Endodermal cell (in vitro differentiated cells): ENCODE measurements around the gene VAMP5. TPM values are rescaled to one million over a fixed set of nuclear protein-coding genes. Genes with fewer than 3 reads are reported as not detected.
"Not testable (repeated sequence)": the region's sequence is repeated elsewhere in the genome, so short reads cannot be mapped to it uniquely, and the experiment has no call there.

Source experiments
- DNase-seq: peaks from one replicate; pipeline ENCODE4 v3.0.0-alpha.2; 2017
- H3K27ac ChIP-seq: 2 replicates; pipeline ENCODE4 v1.5.1; 2013; ENCODE audit warnings: mild to moderate bottlenecking, low read depth, low read length, moderate library complexity
- H3K27me3 ChIP-seq: 2 replicates; pipeline ENCODE4 v1.6.1; 2013; ENCODE audit warnings: mild to moderate bottlenecking, low read length, moderate library complexity; ENCODE audit not compliant: insufficient read depth, control insufficient read depth, poor library complexity, severe bottlenecking
- H3K36me3 ChIP-seq: 2 replicates; pipeline ENCODE4 v1.7.0; 2013; ENCODE audit warnings: mild to moderate bottlenecking, low read length, moderate library complexity; ENCODE audit not compliant: control insufficient read depth, insufficient read depth
- H3K4me1 ChIP-seq: one replicate; pipeline ENCODE4 v1.7.0; 2013; ENCODE audit warnings: low read length; ENCODE audit not compliant: control insufficient read depth, insufficient read depth
- H3K4me3 ChIP-seq: 2 replicates; pipeline ENCODE4 v1.5.1; 2013; ENCODE audit warnings: mild to moderate bottlenecking, low read length, moderate library complexity
- H3K9ac ChIP-seq: 2 replicates; pipeline ENCODE4 v1.6.1; 2013; ENCODE audit warnings: mild to moderate bottlenecking, low read length, moderate library complexity; ENCODE audit not compliant: poor library complexity, severe bottlenecking; ENCODE audit errors: extremely low read depth
- H3K9me3 ChIP-seq: 2 replicates; pipeline ENCODE4 v1.6.1; 2013; ENCODE audit warnings: mild to moderate bottlenecking, low read length, moderate library complexity; ENCODE audit not compliant: control insufficient read depth
- H3K27ac Mint-ChIP-seq: 2 replicates; pipeline ENCODE4 v1.8.0; 2020; ENCODE audit warnings: mixed read lengths
- H3K27me3 Mint-ChIP-seq: 2 replicates; pipeline ENCODE4 v1.8.0; 2021; ENCODE audit warnings: mild to moderate bottlenecking, mixed read lengths; ENCODE audit not compliant: insufficient read depth
- H3K36me3 Mint-ChIP-seq: 2 replicates; pipeline ENCODE4 v1.8.0; 2020; ENCODE audit warnings: low read depth, mixed read lengths
- H3K4me1 Mint-ChIP-seq: 2 replicates; pipeline ENCODE4 v1.8.0; 2020; ENCODE audit warnings: mixed read lengths
- H3K4me3 Mint-ChIP-seq: 2 replicates; pipeline ENCODE4 v1.8.0; 2020; ENCODE audit warnings: mild to moderate bottlenecking, moderate library complexity, mixed read lengths
- H3K9me3 Mint-ChIP-seq: 2 replicates; pipeline ENCODE4 v1.8.0; 2020; ENCODE audit warnings: mild to moderate bottlenecking, mixed read lengths
- WGBS, 2 experiments: methylation state at CpG; one replicate each; pipeline versions ENCODE4 v1.1.5 to v1.1.7; 2013; ENCODE audit warnings: missing lambda C conversion rate in 2 of 2, mixed read lengths in 1 of 2; ENCODE audit not compliant: insufficient coverage in 1 of 2, insufficient read length in 1 of 2; 5-methylcytosine and 5-hydroxymethylcytosine counted together
- total RNA-seq, 2 donors: library from RNA; stranded (reverse); fragmentation: NEBNext Ultra II Directional in 1 of 2; extraction: Animal tissue kit (Norgen Biotek cat#: 25700) in 1 of 2; gene quantifications; 2 replicates in 1 of 2; 3 replicates in 1 of 2; pipeline ENCODE4 v1.2.1, GENCODE V29; 2021
- TF ChIP-seq, protein P1 (sequence below): fragments of 200-600 bp; sonication (generic); conservative IDR thresholded peaks from 2 replicates; pipeline ENCODE4 v1.5.0; 2021; ENCODE audit warnings: antibody characterized with exemption, mild to moderate bottlenecking

The VAMP5 gene
- total RNA-seq, 2 donors from 2014 or later, result 6.3 to 13.9 TPM

DNA sequence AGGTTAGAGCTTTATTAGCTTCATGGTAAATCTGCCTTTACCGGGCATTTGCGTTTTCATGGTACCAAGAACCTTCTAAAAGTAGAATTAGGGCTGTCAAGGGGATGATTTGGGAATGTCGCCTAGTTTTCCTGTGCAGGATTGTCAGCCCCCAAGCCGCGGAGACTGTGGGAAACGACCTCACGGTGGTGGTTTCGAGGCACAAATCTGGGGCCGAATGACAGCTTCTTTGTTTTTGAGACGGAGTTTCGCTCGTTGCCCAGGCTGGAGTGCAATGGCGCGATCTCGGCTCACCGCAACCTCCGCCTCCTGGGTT lies 31.1 kb downstream of the VAMP5 start:
- H3K4me1 Mint-ChIP-seq, result peaks cover 4% of the 10 kb centered on the region
- 90 to 95% methylated on average over 16 to 17 of the region's 17 CpGs for whole genome bisulfite sequencing, 2 experiments
- Histone ChIP-seq H3K36me3 (peaks cover 20% of the 10 kb centered on the region), H3K9me3 (no peaks in the 10 kb centered on the region), H3K4me3 (peak overlapping the region; percentile 84), H3K9ac (no peak overlapping the region), H3K27ac (no peak overlapping the region), H3K27me3 (no peaks in the 10 kb centered on the region), H3K4me1 (peaks cover 6% of the 10 kb centered on the region)
- H3K36me3 Mint-ChIP-seq, result peaks cover 18% of the 10 kb centered on the region
- H3K27ac Mint-ChIP-seq, result peak overlapping the region; percentile 96
- H3K9me3 Mint-ChIP-seq, result no peaks in the 10 kb centered on the region
- H3K27me3 Mint-ChIP-seq, result no peaks in the 10 kb centered on the region
- peak overlapping the region; percentile 91 for H3K4me3 Mint-ChIP-seq
- TF ChIP-seq, protein P1, sequence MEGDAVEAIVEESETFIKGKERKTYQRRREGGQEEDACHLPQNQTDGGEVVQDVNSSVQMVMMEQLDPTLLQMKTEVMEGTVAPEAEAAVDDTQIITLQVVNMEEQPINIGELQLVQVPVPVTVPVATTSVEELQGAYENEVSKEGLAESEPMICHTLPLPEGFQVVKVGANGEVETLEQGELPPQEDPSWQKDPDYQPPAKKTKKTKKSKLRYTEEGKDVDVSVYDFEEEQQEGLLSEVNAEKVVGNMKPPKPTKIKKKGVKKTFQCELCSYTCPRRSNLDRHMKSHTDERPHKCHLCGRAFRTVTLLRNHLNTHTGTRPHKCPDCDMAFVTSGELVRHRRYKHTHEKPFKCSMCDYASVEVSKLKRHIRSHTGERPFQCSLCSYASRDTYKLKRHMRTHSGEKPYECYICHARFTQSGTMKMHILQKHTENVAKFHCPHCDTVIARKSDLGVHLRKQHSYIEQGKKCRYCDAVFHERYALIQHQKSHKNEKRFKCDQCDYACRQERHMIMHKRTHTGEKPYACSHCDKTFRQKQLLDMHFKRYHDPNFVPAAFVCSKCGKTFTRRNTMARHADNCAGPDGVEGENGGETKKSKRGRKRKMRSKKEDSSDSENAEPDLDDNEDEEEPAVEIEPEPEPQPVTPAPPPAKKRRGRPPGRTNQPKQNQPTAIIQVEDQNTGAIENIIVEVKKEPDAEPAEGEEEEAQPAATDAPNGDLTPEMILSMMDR, result no peak
- DNase-seq, result no peak

DNA sequence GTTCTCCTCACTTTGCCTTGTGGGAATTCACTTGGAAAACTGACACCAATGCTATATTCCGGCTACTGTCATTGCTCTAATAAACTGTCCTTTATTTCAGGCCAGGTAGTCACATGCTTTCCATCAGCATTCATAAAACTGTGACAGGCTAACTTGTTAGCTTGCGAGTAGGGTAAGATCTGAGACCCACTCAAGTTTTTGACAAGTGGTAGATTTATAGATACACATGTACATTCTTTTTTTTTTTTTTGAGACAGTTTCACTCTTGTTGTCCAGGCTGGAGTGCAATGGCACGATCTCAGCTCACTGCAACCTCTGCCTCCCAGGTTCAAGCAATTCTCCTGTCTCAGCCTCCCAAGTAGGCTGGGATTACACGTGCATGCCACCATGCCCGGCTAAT lies 33.5 kb downstream of the VAMP5 start:
- DNase-seq, H3K4me1 ChIP-seq, H3K9me3 ChIP-seq, H3K27me3 ChIP-seq, H3K4me1 Mint-ChIP-seq, H3K27me3 Mint-ChIP-seq, H3K9me3 Mint-ChIP-seq, H3K27ac ChIP-seq: not testable (repeated sequence)
- 92 to 97% methylated on average over 3 to 5 of the region's 5 CpGs for WGBS, 2 experiments
- Mint-ChIP-seq H3K4me3 (peak overlapping the region; percentile 91), H3K36me3 (peaks cover 29% of the 10 kb centered on the region), H3K27ac (peak overlapping the region; percentile 73)
- peak overlapping the region; percentile 96 for H3K9ac ChIP-seq
- H3K4me3 ChIP-seq, result peak overlapping the region; percentile 84
- peaks cover 37% of the 10 kb centered on the region for H3K36me3 ChIP-seq

DNA sequence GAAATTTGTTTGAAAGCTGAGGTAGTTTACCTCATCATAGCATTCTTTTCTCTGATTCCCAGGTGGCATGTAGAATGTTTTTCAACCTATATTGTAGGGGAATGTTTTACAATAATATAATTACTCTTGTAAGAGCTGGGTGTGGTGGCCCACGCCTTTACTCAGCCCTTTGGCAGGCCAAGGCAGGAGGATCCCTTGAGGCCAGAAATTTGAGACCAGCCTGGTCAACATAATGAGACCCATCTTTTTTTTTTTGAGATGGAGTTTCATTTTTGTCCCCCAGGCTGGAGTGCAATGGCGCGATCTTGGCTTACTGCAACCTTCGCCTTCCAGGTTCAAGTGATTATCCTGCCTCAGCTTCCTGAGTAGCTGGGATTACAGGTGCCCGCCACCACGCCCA lies 35.4 kb downstream of the VAMP5 start:
- no peak overlapping the region for H3K9ac ChIP-seq
- peaks cover 6% of the 10 kb centered on the region for H3K4me1 ChIP-seq
- H3K4me3 ChIP-seq, result no peak overlapping the region
- TF ChIP-seq, protein P1, result no peak
- peaks cover 46% of the 10 kb centered on the region for H3K36me3 Mint-ChIP-seq
- H3K4me1 Mint-ChIP-seq, result peaks cover 4% of the 10 kb centered on the region
- no peak overlapping the region for H3K27ac Mint-ChIP-seq
- H3K27me3 ChIP-seq, result no peaks in the 10 kb centered on the region
- DNase-seq, result no peak
- WGBS, 2 experiments, result 95 to 96% methylated on average over 5 to 6 of the region's 6 CpGs
- no peaks in the 10 kb centered on the region for H3K9me3 Mint-ChIP-seq
- H3K9me3 ChIP-seq, result no peaks in the 10 kb centered on the region
- no peak overlapping the region for H3K27ac ChIP-seq
- H3K36me3 ChIP-seq, result peaks cover 54% of the 10 kb centered on the region
- H3K4me3 Mint-ChIP-seq, result no peak overlapping the region
- H3K27me3 Mint-ChIP-seq, result no peaks in the 10 kb centered on the region

DNA sequence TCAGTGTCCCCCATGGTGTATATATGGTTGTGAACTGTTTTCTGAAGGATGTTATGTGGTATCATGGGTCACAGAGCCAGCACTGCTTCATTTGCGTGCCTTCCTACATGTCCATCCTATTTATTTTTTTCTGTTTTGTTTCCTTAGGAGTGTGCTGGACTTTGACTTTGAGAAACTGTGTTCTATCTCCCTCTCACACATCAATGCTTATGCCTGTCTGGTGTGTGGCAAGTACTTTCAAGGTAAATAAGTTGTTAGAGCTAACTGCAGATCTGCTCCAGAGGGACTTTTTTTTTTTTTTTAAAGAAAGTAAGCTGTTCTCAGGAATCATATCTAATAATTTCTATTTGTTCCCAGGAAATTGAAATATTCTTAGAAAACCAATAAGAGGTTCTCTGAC lies 37.1 kb downstream of the VAMP5 start:
- Mint-ChIP-seq H3K36me3 (peaks cover 62% of the 10 kb centered on the region), H3K27me3 (no peaks in the 10 kb centered on the region), H3K4me1 (peaks cover 4% of the 10 kb centered on the region), H3K4me3 (no peak overlapping the region), H3K9me3 (no peaks in the 10 kb centered on the region), H3K27ac (no peak overlapping the region)
- H3K4me1 ChIP-seq, result peaks cover 6% of the 10 kb centered on the region
- H3K9ac ChIP-seq, result no peak overlapping the region
- peaks cover 70% of the 10 kb centered on the region for H3K36me3 ChIP-seq
- H3K9me3 ChIP-seq, result no peaks in the 10 kb centered on the region
- no CpG with 5 or more reads among the region's 1 CpG for WGBS, 2 experiments
- TF ChIP-seq, protein P1, result no peak
- no peaks in the 10 kb centered on the region for H3K27me3 ChIP-seq
- H3K4me3 ChIP-seq, result no peak overlapping the region
- DNase-seq, result no peak
- no peak overlapping the region for H3K27ac ChIP-seq
